Ascending aorta (tissue), 2 donors: ENCODE measurements around the gene LRIT2. TPM values are rescaled to one million over a fixed set of nuclear protein-coding genes. Genes with fewer than 3 reads are reported as not detected.
"Not testable (repeated sequence)": the region's sequence is repeated elsewhere in the genome, so short reads cannot be mapped to it uniquely, and the experiment has no call there.

Experiments
- DNase-seq, 2 donors: peaks; one replicate each; pipeline ENCODE4 v3.0.0-alpha.2; 2019; ENCODE audit warnings: low spot score in 2 of 2
- H3K27ac ChIP-seq, 2 donors: fragments of 200-600 bp; sonication (generic); one replicate each; pipeline ENCODE4 v1.5.1; 2016 to 2017; ENCODE audit warnings: mild to moderate bottlenecking in 1 of 2
- H3K27me3 ChIP-seq: fragments of 200-600 bp; sonication (generic); one replicate; pipeline ENCODE4 v1.5.1; 2017
- H3K36me3 ChIP-seq, 2 donors: fragments of 200-600 bp; sonication (generic); one replicate each; pipeline ENCODE4 v1.5.1; 2016
- H3K4me1 ChIP-seq, 2 donors: fragments of 200-600 bp; sonication (generic); one replicate each; pipeline ENCODE4 v1.5.1; 2016 to 2017; ENCODE audit warnings: mild to moderate bottlenecking in 1 of 2
- H3K4me3 ChIP-seq, 2 donors: fragments of 200-600 bp; sonication (generic); one replicate each; pipeline ENCODE4 v1.5.1; 2016 to 2017; ENCODE audit warnings: mild to moderate bottlenecking in 1 of 2
- H3K9me3 ChIP-seq, 2 donors: fragments of 200-600 bp; sonication (generic); one replicate each; pipeline ENCODE4 v1.5.1; 2016
- CTCF ChIP-seq, 3 experiments: fragments of 200-600 bp in 2 of 3; fragments of 450-650 bp in 1 of 3; sonication (generic) in 2 of 3; IDR thresholded peaks; one replicate each; pipeline ENCODE4 v1.5.1; 2016 to 2019; ENCODE audit warnings: antibody characterized with exemption in 3 of 3, mild to moderate bottlenecking in 1 of 3, moderate library complexity in 1 of 3
- intact Hi-C: fragments of 100-400 bp; cut with DNase I; formaldehyde crosslinking; loops from one replicate; pipeline ENCODE4 v1.15.1; 2023
- total RNA-seq: library from RNA; depleted of rRNA; stranded (reverse); fragments of >200 nt; gene quantifications from one replicate; pipeline ENCODE4 v1.1.0, GENCODE V29; 2016

LRIT2 gene
- total RNA-seq, 1 donor from 2014 or later = not detected

DNA sequence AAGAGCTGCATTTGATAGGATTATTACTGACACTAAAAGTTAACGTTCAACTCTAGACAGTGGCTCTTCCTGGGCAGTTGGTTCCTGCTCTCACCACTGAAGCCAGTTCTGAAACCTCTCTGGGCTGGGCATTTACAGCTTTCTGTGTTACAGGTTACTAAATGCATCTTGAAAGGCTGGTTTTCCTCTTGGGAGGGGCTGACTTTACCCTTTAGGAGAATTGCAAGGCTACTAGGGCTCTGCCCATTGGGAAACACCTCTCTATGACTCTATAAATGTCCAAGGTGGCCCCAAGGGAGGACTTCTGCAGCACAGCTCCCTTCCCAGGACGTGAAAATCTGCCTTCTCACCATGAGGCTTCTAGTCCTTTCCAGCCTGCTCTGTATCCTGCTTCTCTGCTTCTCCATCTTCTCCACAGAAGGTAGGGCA, 51.8 kb downstream of the LRIT2 start, which contains the start of gene GPR15LG:
TSS of gene GPR15LG (plus strand) at position 301 of the 429 bp plus-strand sequence. CDS start at position 352, 51 bp downstream.
- DNase-seq = no peak
- intact Hi-C loops = no loop called here
- TF ChIP-seq CTCF (IDR thresholded peaks at IDR 0.05) = no peak
- H3K4me1 ChIP-seq = no peaks in the 10 kb centered on the region
- H3K9me3 ChIP-seq = no peaks in the 10 kb centered on the region
- H3K36me3 ChIP-seq = no peaks in the 10 kb centered on the region
- H3K4me3 ChIP-seq = no peak within 1 kb of the TSS
- no peaks in the 10 kb centered on the region for H3K27me3 ChIP-seq
- no peak within 1 kb of the TSS for H3K27ac ChIP-seq

GRCh38 chr10:84172467-84173356, 52.6 kb downstream of the LRIT2 start:
- Histone ChIP-seq H3K4me3 (no peak overlapping the region), H3K36me3 (no peaks in the 10 kb centered on the region), H3K9me3 (no peaks in the 10 kb centered on the region), H3K27ac (no peak overlapping the region), H3K4me1 (no peaks in the 10 kb centered on the region), H3K27me3 (no peaks in the 10 kb centered on the region)
- intact Hi-C loops = no loop called here
- no peak for TF ChIP-seq CTCF (IDR thresholded peaks at IDR 0.05)
- DNase-seq = no peak

- H3K27me3 ChIP-seq, H3K9me3 ChIP-seq, H3K27ac ChIP-seq, H3K4me3 ChIP-seq, H3K36me3 ChIP-seq, DNase-seq, intact Hi-C loops, H3K4me1 ChIP-seq: not testable (repeated sequence)
These were observed 53.5 kb downstream of the LRIT2 start for GRCh38 chr10:84171700-84172466.

DNA sequence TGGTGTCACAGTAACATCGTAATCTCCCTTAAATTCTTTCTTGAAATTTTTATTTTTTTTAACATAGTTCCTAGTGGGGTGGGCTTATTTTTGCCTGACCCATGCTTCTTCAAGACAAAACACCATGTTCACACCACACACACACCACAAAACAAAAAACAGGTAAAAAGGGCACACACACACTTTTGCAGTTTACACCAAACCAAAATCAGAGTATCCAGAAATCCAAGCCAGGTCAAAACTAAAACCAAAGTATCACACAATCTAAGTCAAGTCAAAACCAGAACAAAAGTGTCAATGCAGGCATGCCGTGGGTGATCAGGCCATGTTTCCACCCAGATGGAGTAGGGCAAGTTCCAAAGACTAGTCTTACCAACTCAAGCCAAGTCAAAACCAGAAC, 54.1 kb downstream of the LRIT2 start:
- H3K4me1 ChIP-seq, H3K27me3 ChIP-seq, DNase-seq, H3K9me3 ChIP-seq, H3K36me3 ChIP-seq, H3K27ac ChIP-seq, intact Hi-C loops, H3K4me3 ChIP-seq: not testable (repeated sequence)

Other genes with a start within 250 kb of the LRIT2 start
- gene GHITM, start 86.0 kb downstream of the LRIT2 start, total RNA-seq = 77.2 TPM
- gene GPR15LG, start 51.7 kb downstream of the LRIT2 start, total RNA-seq = not detected
- not detected for gene CDHR1, start 31.0 kb downstream of the LRIT2 start, total RNA-seq
- not detected for gene LRIT1, start 16.0 kb upstream of the LRIT2 start, total RNA-seq
- gene RGR, start 19.5 kb upstream of the LRIT2 start, total RNA-seq = not detected
- 18.5 TPM for gene CCSER2, start 103.0 kb upstream of the LRIT2 start, total RNA-seq